Thymus (tissue), 14 donors: Measurements from ENCODE around the gene MYL12A. TPM values are rescaled to one million over a fixed set of nuclear protein-coding genes. Genes with fewer than 3 reads are reported as not detected.
A peak's percentile ranks its signal among the peaks of the same experiment; 100 is the strongest.
"Not testable (repeated sequence)": the region's sequence is repeated elsewhere in the genome, so short reads cannot be mapped to it uniquely, and the experiment has no call there.

Experiments used
- DNase-seq, 9 donors: peaks; one replicate each; pipeline ENCODE4 v3.0.0-alpha.2; 2013; ENCODE audit warnings: low spot score in 9 of 9, low read depth in 6 of 9, missing footprints in 1 of 9
- H3K27ac ChIP-seq, 2 donors: one replicate each; pipeline ENCODE4 v1.5.1; 2013; ENCODE audit warnings: control low read depth in 1 of 2, low read depth in 1 of 2, low read length in 1 of 2, mild to moderate bottlenecking in 1 of 2, moderate library complexity in 1 of 2
- H3K27me3 ChIP-seq, 2 donors: one replicate each; pipeline ENCODE4 v1.5.1; 2013; ENCODE audit warnings: low read length in 1 of 2; ENCODE audit not compliant: control insufficient read depth in 2 of 2, insufficient read depth in 1 of 2
- H3K36me3 ChIP-seq, 2 donors: one replicate each; pipeline ENCODE4 v1.5.1; 2013; ENCODE audit warnings: low read length in 1 of 2, mild to moderate bottlenecking in 1 of 2, moderate library complexity in 1 of 2; ENCODE audit not compliant: control insufficient read depth in 2 of 2, insufficient read depth in 2 of 2
- H3K4me1 ChIP-seq, 2 donors: one replicate each; pipeline ENCODE4 v1.5.1; 2013; ENCODE audit warnings: low read length in 2 of 2; ENCODE audit not compliant: control insufficient read depth in 2 of 2, insufficient read depth in 2 of 2
- H3K4me3 ChIP-seq, 2 donors: one replicate each; pipeline ENCODE4 v1.5.1; 2013; ENCODE audit warnings: low read length in 2 of 2, control low read depth in 1 of 2, mild to moderate bottlenecking in 1 of 2
- H3K9me3 ChIP-seq, 2 donors: one replicate each; pipeline ENCODE4 v1.5.1; 2013; ENCODE audit warnings: low read length in 1 of 2, mild to moderate bottlenecking in 1 of 2; ENCODE audit not compliant: control insufficient read depth in 2 of 2, insufficient read depth in 1 of 2
- WGBS: extraction: QIAGEN DNeasy Blood & Tissue Kit; methylation state at CpG from one replicate; pipeline ENCODE4 v1.1.7; 2013; 5-methylcytosine and 5-hydroxymethylcytosine counted together
- long read RNA-seq, 10 donors: transcript quantifications; one replicate each; lab custom pipeline, GENCODE V29; 2026
- polyA plus RNA-seq: library from polyadenylated mRNA; stranded (reverse); fragments of 200-250 nt; gene quantifications from one replicate; pipeline ENCODE4 v1.2.3, GENCODE V29; 2013
- total RNA-seq: library from RNA; stranded (reverse); fragments of 120-200 nt; gene quantifications from one replicate; pipeline ENCODE4 v1.2.4, GENCODE V29; 2013
- donor health status: healthy.

Gene MYL12A
- 664 TPM for total RNA-seq
- polyA plus RNA-seq, result 747 TPM
- long read RNA-seq, donor 1, transcript MYL12A-201 (4 exons, 1,229 nt), result major isoform, 42 of 48 reads
- long read RNA-seq, donor 1, transcript MYL12A-207 (4 exons, 947 nt), result minor isoform, 5 of 48 reads
- long read RNA-seq, donor 1, partial matches to known transcripts, result 0 of 48 reads
- long read RNA-seq, donor 1, other reads (novel, unspliced or antisense), result 0 of 48 reads
- long read RNA-seq, donor 2, transcript MYL12A-207 (4 exons, 947 nt), result minor isoform, 20 of 763 reads
- long read RNA-seq, donor 2, transcript MYL12A-208 (2 exons, 565 nt), result minor isoform, 8 of 763 reads
- long read RNA-seq, donor 2, transcript MYL12A-201 (4 exons, 1,229 nt), result major isoform, 458 of 763 reads
- long read RNA-seq, donor 2, transcript MYL12A-212 (1 exons, 738 nt), result minor isoform, 10 of 763 reads
- long read RNA-seq, donor 2, partial matches to known transcripts, result 256 of 763 reads
- long read RNA-seq, donor 2, other reads (novel, unspliced or antisense), result 5 of 763 reads
- long read RNA-seq, donor 3, transcript MYL12A-212 (1 exons, 738 nt), result minor isoform, 11 of 584 reads
- long read RNA-seq, donor 3, transcript MYL12A-207 (4 exons, 947 nt), result minor isoform, 31 of 584 reads
- long read RNA-seq, donor 3, transcript MYL12A-201 (4 exons, 1,229 nt), result major isoform, 463 of 584 reads
- long read RNA-seq, donor 3, partial matches to known transcripts, result 72 of 584 reads
- long read RNA-seq, donor 3, other reads (novel, unspliced or antisense), result 0 of 584 reads
- long read RNA-seq, donor 4, transcript MYL12A-201 (4 exons, 1,229 nt), result major isoform, 181 of 208 reads
- long read RNA-seq, donor 4, partial matches to known transcripts, result 17 of 208 reads
- long read RNA-seq, donor 4, other reads (novel, unspliced or antisense), result 0 of 208 reads
- long read RNA-seq, donor 5, transcript MYL12A-207 (4 exons, 947 nt), result minor isoform, 30 of 1,058 reads
- long read RNA-seq, donor 5, transcript MYL12A-208 (2 exons, 565 nt), result minor isoform, 10 of 1,058 reads
- long read RNA-seq, donor 5, transcript MYL12A-201 (4 exons, 1,229 nt), result major isoform, 585 of 1,058 reads
- long read RNA-seq, donor 5, transcript MYL12A-212 (1 exons, 738 nt), result minor isoform, 10 of 1,058 reads
- long read RNA-seq, donor 5, partial matches to known transcripts, result 400 of 1,058 reads
- long read RNA-seq, donor 5, other reads (novel, unspliced or antisense), result 19 of 1,058 reads
- long read RNA-seq, donor 6, transcript MYL12A-212 (1 exons, 738 nt), result minor isoform, 10 of 369 reads
- long read RNA-seq, donor 6, transcript MYL12A-201 (4 exons, 1,229 nt), result major isoform, 214 of 369 reads
- long read RNA-seq, donor 6, transcript MYL12A-207 (4 exons, 947 nt), result minor isoform, 12 of 369 reads
- long read RNA-seq, donor 6, transcript MYL12A-208 (2 exons, 565 nt), result minor isoform, 5 of 369 reads
- long read RNA-seq, donor 6, partial matches to known transcripts, result 126 of 369 reads
- long read RNA-seq, donor 6, other reads (novel, unspliced or antisense), result 0 of 369 reads
- long read RNA-seq, donor 7, transcript MYL12A-212 (1 exons, 738 nt), result minor isoform, 6 of 644 reads
- long read RNA-seq, donor 7, transcript MYL12A-207 (4 exons, 947 nt), result minor isoform, 13 of 644 reads
- long read RNA-seq, donor 7, transcript MYL12A-208 (2 exons, 565 nt), result minor isoform, 5 of 644 reads
- long read RNA-seq, donor 7, transcript MYL12A-201 (4 exons, 1,229 nt), result major isoform, 336 of 644 reads
- long read RNA-seq, donor 7, partial matches to known transcripts, result 283 of 644 reads
- long read RNA-seq, donor 7, other reads (novel, unspliced or antisense), result 0 of 644 reads
- long read RNA-seq, donor 8, transcript MYL12A-201 (4 exons, 1,229 nt), result major isoform, 134 of 152 reads
- long read RNA-seq, donor 8, partial matches to known transcripts, result 9 of 152 reads
- long read RNA-seq, donor 8, other reads (novel, unspliced or antisense), result 0 of 152 reads
- long read RNA-seq, donor 9, transcript MYL12A-201 (4 exons, 1,229 nt), result major isoform, 222 of 364 reads
- long read RNA-seq, donor 9, transcript MYL12A-207 (4 exons, 947 nt), result minor isoform, 25 of 364 reads
- long read RNA-seq, donor 9, partial matches to known transcripts, result 111 of 364 reads
- long read RNA-seq, donor 9, other reads (novel, unspliced or antisense), result 0 of 364 reads
- long read RNA-seq, donor 10, transcript MYL12A-207 (4 exons, 947 nt), result minor isoform, 8 of 346 reads
- long read RNA-seq, donor 10, transcript MYL12A-201 (4 exons, 1,229 nt), result major isoform, 223 of 346 reads
- long read RNA-seq, donor 10, partial matches to known transcripts, result 111 of 346 reads
- long read RNA-seq, donor 10, other reads (novel, unspliced or antisense), result 0 of 346 reads

GRCh38 chr18:3247240-3248061, at the start of gene MYL12A:
MYL12A (plus strand) TSS chr18:3247801; CDS start chr18:3253248, 5,447 bp downstream.
- no peaks in the 10 kb centered on the region for H3K27me3 ChIP-seq
- H3K4me1 ChIP-seq, result peaks cover 12 to 26% of the 10 kb centered on the region in 2 donors
- peak within 1 kb of the TSS; percentile 92 to 100 for H3K27ac ChIP-seq
- under 1% methylated on average over 65 of the region's 65 CpGs for WGBS
- H3K9me3 ChIP-seq, result no peaks in the 10 kb centered on the region
- peak; percentile 92 to 98 (median 96) for DNase-seq
- H3K4me3 ChIP-seq, result peak within 1 kb of the TSS; percentile 85 to 88
- peaks cover 5 to 6% of the 10 kb centered on the region in 2 donors for H3K36me3 ChIP-seq

- not testable (repeated sequence) for H3K4me1 ChIP-seq, H3K9me3 ChIP-seq, H3K27ac ChIP-seq, H3K4me3 ChIP-seq, H3K36me3 ChIP-seq, DNase-seq, H3K27me3 ChIP-seq
- 98% methylated on average over 11 of the region's 11 CpGs for WGBS
Measured at GRCh38 chr18:3198260-3198860, 49.2 kb upstream of the MYL12A start.

- Histone ChIP-seq H3K4me3 (no peak overlapping the region), H3K27ac (no peak overlapping the region), H3K27me3 (no peaks in the 10 kb centered on the region), H3K36me3 (no peaks in the 10 kb centered on the region), H3K9me3 (no peaks in the 10 kb centered on the region), H3K4me1 (no peaks in the 10 kb centered on the region)
- DNase-seq, result no peak
- 99% methylated on average over 2 of the region's 2 CpGs for WGBS
Measured at GRCh38 chr18:3199942-3200645, 47.5 kb upstream of the MYL12A start.

GRCh38 chr18:3205239-3205638, 42.4 kb upstream of the MYL12A start:
- no peaks in the 10 kb centered on the region for H3K4me1 ChIP-seq
- H3K27me3 ChIP-seq, result no peaks in the 10 kb centered on the region
- DNase-seq, result no peak
- H3K4me3 ChIP-seq, result no peak overlapping the region
- peaks cover 0 to 1% of the 10 kb centered on the region in 2 donors for H3K9me3 ChIP-seq
- no peaks in the 10 kb centered on the region for H3K36me3 ChIP-seq
- H3K27ac ChIP-seq, result no peak overlapping the region

- no peaks in the 10 kb centered on the region for H3K27me3 ChIP-seq
- H3K9me3 ChIP-seq, result peaks cover 0 to 1% of the 10 kb centered on the region in 2 donors
- H3K36me3 ChIP-seq, result no peaks in the 10 kb centered on the region
- no peak for DNase-seq
- no peak overlapping the region for H3K27ac ChIP-seq
- peaks cover 2 to 3% of the 10 kb centered on the region in 2 donors for H3K4me1 ChIP-seq
- 96% methylated on average over 2 of the region's 2 CpGs for WGBS
- H3K4me3 ChIP-seq, result no peak overlapping the region
Measured at GRCh38 chr18:3207565-3207964, 40.0 kb upstream of the MYL12A start.

- no peak overlapping the region for H3K4me3 ChIP-seq
- peaks cover 9 to 16% of the 10 kb centered on the region in 2 donors for H3K4me1 ChIP-seq
- no peak overlapping the region for H3K27ac ChIP-seq
- H3K27me3 ChIP-seq, result no peaks in the 10 kb centered on the region
- peaks cover 0 to 1% of the 10 kb centered on the region in 2 donors for H3K9me3 ChIP-seq
- H3K36me3 ChIP-seq, result no peaks in the 10 kb centered on the region
- DNase-seq, result no peak
- 94% methylated on average over 4 of the region's 4 CpGs for WGBS
Measured at GRCh38 chr18:3209859-3210569, 37.6 kb upstream of the MYL12A start.
